NCI-H2029 (cell line): Measurements from ENCODE around the gene TNRC18.
A peak's percentile ranks its signal among the peaks of the same experiment; 100 is the strongest.
"Not testable (repeated sequence)": the region's sequence is repeated elsewhere in the genome, so short reads cannot be mapped to it uniquely, and the experiment has no call there.

ENCODE experiments used
- DNase-seq: peaks from one replicate; lab custom pipeline; 2025; lab: John Stamatoyannopoulos, UW

The TNRC18 gene

DNA sequence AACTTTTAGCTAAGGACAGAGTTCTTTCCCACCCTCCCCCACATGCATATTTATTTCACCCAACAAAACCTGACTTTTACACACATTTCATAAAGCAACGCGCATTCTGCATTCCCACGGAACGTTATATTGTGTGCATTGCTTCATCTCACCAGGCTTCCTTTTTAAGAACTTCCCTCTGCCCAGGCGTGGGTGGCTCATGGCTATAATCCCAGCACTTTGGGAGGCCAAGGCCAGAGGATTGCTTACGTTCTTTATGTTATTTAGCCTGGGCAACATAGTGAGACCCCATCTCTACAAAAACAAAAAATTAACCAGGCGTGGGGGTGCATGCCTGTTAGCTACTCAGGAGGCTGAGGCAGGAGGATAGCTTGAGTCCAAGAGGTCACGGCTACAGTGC lies 155.8 kb downstream of the TNRC18 start:
- not testable (repeated sequence) for DNase-seq

DNA sequence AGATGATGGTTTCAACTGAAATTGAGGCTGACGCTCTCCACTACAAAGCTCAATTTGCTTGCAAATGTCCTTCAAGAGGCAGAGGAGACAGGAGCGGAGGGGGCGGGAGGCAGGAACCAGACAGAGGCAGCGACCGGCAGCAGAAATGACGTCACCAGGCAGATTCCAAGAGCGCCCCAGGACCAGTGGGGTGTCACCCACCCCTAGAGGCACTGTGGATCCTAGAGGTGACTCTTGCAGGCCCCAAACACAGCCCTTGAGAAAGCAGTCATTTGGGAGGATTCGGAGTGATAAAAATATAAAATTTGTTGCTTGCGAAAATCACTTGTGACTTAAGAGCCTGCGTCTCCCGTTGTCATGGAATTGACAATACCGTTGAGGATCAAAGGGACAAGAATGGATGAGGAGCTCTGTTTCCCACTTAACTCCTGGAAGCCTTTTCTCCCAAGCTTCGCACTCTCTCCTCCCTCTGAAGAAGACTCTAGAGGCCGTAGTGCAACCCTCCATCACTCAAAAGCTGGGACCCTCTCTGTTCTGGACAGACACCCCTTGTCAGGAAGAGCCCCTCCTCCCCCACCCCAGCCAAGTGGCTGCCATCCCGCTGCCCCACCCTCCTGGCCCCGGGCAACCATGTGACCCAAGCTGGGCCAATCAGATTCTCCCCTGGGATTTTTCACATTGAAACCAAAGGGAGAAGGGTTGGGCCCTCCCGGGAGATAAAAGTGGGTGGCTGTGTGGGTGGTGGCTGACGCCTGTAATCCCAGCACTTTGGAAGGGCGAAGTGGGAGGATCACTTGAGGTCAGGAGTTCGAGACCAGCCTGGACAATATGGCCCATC lies 157.2 kb downstream of the TNRC18 start:
- no peak for DNase-seq

DNA sequence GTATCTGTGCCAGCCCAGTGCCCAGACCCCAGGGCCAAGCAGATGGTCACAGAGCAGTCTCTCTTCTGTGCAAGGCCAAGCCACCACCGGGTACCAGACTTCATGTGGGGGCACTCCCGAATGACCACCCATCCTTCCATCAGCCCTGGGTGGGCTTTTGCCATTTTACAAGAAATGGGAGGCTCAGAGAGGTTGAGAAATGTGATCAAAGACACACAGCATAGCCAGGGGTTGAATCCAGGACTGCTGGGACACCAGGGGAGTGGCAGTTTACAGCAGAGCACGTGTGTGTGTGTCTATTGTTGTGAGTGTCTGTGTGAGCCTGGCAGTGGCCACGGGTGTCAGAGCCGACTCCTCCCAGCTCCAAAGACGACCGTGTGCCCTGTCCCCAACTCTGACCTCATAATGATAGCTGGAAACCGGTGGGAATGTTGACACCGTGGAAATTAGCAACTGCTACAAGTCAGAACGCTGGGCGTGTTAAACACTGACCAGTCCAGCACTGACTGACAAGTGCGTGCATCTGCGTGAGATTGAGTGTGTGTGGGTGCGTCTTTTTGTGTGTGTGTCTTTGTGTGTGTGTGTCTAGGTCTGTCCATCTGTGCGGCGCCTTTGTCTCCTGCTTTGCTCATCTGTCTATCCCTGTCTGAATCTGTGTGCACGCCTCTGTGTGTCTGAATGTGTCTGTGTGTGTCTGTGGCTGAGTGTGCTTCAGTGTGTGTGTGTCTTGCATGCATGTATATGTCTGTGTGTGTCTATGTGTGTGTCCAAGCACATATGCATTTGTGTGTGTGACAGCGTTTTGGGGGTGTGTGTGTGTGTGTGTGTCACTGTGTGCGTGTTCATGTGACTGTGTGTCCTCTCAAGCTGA lies 158.1 kb downstream of the TNRC18 start:
- no peak for DNase-seq

DNA sequence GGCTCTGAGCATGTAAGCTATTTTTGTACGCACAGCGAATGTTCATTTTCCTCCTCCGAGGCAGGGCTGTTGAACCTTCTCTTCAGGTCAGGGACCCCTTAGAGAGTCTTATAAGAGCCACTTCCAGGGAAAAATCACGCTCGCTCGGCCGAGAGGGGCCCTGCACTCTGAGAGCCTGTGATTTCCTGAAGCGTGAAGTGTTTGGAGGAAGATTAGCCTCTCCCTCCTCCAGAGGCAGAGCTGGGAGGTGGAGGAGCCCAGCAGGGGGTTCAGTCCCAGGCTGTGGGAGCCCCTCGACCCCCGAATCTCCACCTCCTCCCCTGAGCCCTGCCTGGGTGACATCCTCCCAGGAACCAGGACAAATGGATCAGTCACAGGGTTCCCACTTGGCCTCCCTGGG lies 160.6 kb downstream of the TNRC18 start:
- not testable (repeated sequence) for DNase-seq

DNA sequence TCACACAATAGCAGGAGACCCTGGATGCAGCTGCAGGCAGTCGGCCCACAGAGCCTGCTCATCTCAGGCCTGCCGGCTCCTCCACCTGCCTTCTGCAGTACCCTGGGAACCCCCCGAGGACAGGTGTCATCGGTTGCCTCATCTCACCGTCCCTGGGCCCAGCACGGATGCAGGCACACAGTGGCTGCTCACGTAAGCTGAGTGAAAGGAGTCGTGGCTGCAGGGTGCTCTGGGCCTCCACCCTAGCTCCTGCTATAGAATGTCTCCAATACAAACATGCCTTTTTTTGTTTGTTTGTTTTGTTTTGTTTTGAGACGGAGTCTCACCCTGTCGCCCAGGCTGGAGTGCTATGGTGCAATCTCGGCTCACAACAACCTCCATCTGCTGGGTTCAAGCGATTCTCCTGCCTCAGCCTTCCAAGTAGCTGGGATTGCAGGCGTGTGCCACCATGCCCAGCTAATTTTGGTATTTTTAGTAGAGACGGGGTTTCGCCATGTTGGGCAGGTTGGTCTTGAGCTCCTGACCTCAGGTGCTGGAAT lies 163.0 kb downstream of the TNRC18 start:
- DNase-seq = peak; percentile 31
